Measurements from ENCODE around the gene CAST. TPM values are rescaled to one million over a fixed set of nuclear protein-coding genes. Genes with fewer than 3 reads are reported as not detected.

The CAST gene
- total and polyA plus RNA-seq, 9 donors = 61.2 to 276 (median 173) TPM

DNA sequence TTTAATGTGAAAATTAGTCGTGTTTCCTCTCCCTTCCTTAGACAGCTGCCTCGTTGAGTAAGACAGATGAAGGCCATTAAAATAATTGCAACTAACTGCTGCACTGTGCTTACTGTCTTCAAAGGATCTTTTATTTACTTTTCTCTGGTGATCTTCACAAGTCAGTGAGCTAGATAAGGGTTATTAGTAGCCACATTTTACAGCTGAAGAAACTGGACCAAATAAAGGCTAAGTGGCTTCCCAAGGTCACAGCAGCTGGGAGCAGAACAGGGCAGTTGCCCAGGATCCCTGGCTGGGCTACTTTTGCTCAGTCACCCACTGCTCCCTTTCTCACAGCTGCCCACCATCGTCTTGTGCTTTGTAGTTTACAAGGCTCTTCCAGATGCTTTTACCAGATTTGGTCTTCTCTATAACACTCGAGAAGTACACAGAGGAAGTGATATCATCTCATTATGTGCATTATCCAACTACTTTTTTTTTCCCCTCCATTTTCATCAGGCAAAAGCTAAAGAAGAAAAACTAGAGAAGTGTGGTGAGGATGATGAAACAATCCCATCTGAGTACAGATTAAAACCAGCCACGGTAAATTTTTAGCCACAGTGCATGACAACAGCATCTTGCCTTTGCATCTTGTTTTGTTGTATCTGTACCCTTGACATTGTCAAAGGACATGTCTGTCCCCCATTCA, 83.8 kb downstream of the CAST start:
- no peaks in the 10 kb centered on the region for H3K27me3 ChIP-seq
- TF ChIP-seq, protein P1, sequence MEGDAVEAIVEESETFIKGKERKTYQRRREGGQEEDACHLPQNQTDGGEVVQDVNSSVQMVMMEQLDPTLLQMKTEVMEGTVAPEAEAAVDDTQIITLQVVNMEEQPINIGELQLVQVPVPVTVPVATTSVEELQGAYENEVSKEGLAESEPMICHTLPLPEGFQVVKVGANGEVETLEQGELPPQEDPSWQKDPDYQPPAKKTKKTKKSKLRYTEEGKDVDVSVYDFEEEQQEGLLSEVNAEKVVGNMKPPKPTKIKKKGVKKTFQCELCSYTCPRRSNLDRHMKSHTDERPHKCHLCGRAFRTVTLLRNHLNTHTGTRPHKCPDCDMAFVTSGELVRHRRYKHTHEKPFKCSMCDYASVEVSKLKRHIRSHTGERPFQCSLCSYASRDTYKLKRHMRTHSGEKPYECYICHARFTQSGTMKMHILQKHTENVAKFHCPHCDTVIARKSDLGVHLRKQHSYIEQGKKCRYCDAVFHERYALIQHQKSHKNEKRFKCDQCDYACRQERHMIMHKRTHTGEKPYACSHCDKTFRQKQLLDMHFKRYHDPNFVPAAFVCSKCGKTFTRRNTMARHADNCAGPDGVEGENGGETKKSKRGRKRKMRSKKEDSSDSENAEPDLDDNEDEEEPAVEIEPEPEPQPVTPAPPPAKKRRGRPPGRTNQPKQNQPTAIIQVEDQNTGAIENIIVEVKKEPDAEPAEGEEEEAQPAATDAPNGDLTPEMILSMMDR (IDR thresholded peaks at IDR 0.05) = no peak
- TF ChIP-seq EP300 (IDR thresholded peaks at IDR 0.05) = no peak
- no peak for TF ChIP-seq POLR2A (IDR thresholded peaks at IDR 0.05)
- DNase-seq = no peak
- no peak overlapping the region for H3K4me3 ChIP-seq
- 34 to 47% (median 41%) methylated on average over 5 of the region's 5 CpGs for WGBS, 3 donors
- H3K4me1 ChIP-seq (ENCODE audit: insufficient read depth) = no peaks in the 10 kb centered on the region
- H3K27ac ChIP-seq = no peak overlapping the region
- H3K9me3 ChIP-seq = no peaks in the 10 kb centered on the region
- no peaks in the 10 kb centered on the region for H3K36me3 ChIP-seq
- intact Hi-C loops (cut with DNase I) = loop anchor here in 1 of 4 donors (10.0 kb wide), 1 partner anchor 131 kb away; no protein-coding TSS in a partner anchor

DNA sequence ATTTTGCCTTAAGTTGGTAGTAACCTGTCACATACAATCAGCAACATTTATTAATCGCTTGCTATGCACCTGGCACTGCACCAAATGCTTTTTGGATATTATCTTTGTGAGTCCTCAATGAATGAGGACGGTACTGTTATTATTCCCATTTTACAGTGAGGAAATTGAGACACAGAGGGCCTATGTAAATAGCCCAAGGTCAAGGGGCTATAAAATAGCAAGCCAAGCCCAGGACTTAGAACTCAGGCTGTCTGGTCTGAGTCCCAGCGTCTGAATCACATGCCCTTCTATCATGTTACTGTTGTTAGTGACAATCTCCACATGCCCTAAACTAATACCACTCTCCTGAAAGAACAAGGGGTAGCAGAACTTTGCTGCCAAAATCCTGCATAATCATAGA, 85.5 kb downstream of the CAST start:
- Histone ChIP-seq H3K4me3 (no peak overlapping the region), H3K4me1 (ENCODE audit: insufficient read depth) (no peaks in the 10 kb centered on the region), H3K36me3 (no peaks in the 10 kb centered on the region), H3K27me3 (no peaks in the 10 kb centered on the region), H3K9me3 (no peaks in the 10 kb centered on the region), H3K27ac (no peak overlapping the region)
- intact Hi-C loops (cut with DNase I) = loop anchor here in 1 of 4 donors (10.0 kb wide), 1 partner anchor 133 kb away; no protein-coding TSS in a partner anchor
- WGBS, 3 donors = 55 to 62% (median 56%) methylated on average over 3 of the region's 3 CpGs
- TF ChIP-seq POLR2A (IDR thresholded peaks at IDR 0.05) (no peak), EP300 (IDR thresholded peaks at IDR 0.05) (no peak)
- TF ChIP-seq, protein P1 (IDR thresholded peaks at IDR 0.05) = no peak
- no peak for DNase-seq

DNA sequence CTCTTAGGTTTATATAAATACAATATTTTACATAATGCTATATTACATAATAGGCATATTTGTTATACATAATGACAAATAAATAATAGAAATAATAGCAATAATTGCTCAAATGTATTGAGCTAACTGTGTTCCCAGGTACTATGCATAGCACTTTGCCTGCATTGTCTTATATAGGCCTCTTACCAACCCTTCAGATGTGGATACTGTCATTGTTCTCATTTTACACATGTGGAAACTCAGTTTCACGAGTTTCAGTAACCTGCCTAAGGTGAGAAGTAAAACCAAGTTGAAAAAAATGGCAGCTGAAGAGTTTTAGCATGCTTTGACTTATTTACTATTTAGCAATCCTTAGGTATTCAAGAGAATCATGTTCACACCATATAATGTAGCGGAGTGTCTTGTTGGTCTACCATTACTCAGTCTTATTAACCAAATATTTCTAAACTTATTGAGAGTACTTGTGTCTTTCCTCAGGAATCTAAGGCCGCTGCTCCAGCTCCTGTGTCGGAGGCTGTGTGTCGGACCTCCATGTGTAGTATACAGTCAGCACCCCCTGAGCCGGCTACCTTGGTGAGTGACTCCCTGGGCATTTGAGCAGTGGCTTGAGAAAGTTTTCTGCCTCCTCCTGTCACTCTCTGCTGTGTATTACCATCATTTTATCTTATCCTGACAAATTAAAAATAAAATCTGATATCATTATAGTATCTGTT, 88.1 kb downstream of the CAST start:
- Histone ChIP-seq H3K27ac (no peak overlapping the region), H3K27me3 (no peaks in the 10 kb centered on the region), H3K4me1 (ENCODE audit: insufficient read depth) (no peaks in the 10 kb centered on the region), H3K36me3 (no peaks in the 10 kb centered on the region), H3K9me3 (no peaks in the 10 kb centered on the region), H3K4me3 (no peak overlapping the region)
- TF ChIP-seq EP300 (IDR thresholded peaks at IDR 0.05) = no peak
- TF ChIP-seq, protein P1 (IDR thresholded peaks at IDR 0.05) = no peak
- TF ChIP-seq POLR2A (IDR thresholded peaks at IDR 0.05) = no peak
- DNase-seq = no peak
- 93 to 95% (median 94%) methylated on average over 6 of the region's 6 CpGs for WGBS, 3 donors
- intact Hi-C loops (cut with DNase I) = loop anchor here in 1 of 4 donors (10.0 kb wide), 1 partner anchor 415 kb away; no protein-coding TSS in a partner anchor

DNA sequence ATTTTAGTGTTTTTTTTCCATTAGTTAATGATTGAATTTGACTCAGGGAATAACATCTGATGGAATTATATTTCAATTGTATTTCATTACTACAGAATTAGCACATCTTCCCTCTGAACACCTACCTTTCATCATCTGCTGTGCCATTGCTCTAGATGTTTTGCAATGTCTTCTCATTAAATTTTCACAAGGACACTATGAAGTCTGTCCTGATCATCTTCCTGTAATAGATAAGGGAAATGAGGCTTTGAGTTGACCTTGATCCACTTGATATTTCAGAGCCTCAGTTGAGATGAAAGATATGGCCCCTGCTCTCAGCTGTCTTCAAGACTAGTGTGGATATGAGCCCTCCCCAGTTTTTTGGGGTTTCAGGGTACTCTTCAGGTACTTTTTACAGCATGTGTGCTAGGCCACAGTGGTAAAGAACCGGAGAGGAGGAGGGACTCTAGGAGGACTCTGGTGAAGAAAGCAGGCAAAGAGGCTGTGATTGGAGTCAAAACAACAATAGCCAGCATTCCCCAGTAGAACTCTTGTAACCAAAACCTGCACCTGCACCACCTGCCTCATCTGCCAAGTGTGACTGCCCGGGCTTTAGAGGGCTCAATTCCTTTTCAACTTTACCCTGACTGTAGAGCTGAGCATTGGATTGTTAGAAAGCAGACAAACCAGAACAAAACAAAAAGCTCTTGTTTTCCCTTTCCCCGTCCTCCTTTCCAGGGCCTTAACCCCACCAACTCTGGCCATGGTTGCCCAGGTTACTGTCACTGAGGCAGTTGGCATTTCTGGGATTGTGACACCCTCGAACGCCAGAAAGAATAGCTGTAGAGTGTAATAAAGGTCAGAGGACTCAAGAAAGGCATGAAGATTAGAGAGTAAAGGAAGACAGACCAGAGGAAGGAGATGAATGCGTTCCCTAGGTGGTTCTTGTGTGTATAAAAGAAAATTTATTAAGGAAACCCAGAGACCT, 89.3 kb downstream of the CAST start:
- no peaks in the 10 kb centered on the region for H3K36me3 ChIP-seq
- intact Hi-C loops (cut with DNase I) = loop anchor here in 2 of 4 donors (2.0 to 10.0 kb wide), 2 partner anchors 411 to 413 kb away; no protein-coding TSS in a partner anchor
- WGBS, 3 donors = 65 to 74% (median 71%) methylated on average over 6 of the region's 6 CpGs

More for the DNA sequence above, 89.3 kb downstream of the CAST start:
- no peaks in the 10 kb centered on the region for H3K9me3 ChIP-seq
- TF ChIP-seq POLR2A (IDR thresholded peaks at IDR 0.05) (no peak), EP300 (IDR thresholded peaks at IDR 0.05) (no peak)
- TF ChIP-seq, protein P1 (IDR thresholded peaks at IDR 0.05) = no peak
- no peak for DNase-seq
- H3K27me3 ChIP-seq = no peaks in the 10 kb centered on the region
- H3K4me1 ChIP-seq (ENCODE audit: insufficient read depth) = no peaks in the 10 kb centered on the region
- no peak overlapping the region for H3K4me3 ChIP-seq
- H3K27ac ChIP-seq = no peak overlapping the region
